Spleen (tissue), 13 donors: ENCODE results near the gene PIK3C2G. TPM values are rescaled to one million over a fixed set of nuclear protein-coding genes. Genes with fewer than 3 reads are reported as not detected.

ENCODE experiments used
- DNase-seq: peaks from one replicate; pipeline ENCODE4 v3.0.0-alpha.2; 2020
- H3K27ac ChIP-seq, 8 donors: fragments of 200-600 bp; sonication (generic) in 7 of 8; 1 replicate in 4 of 8; 2 replicates in 4 of 8; pipeline versions ENCODE4 v1.5.0 to v1.8.0; 2016 to 2021; ENCODE audit warnings: inconsistent platforms in 4 of 8, mild to moderate bottlenecking in 4 of 8, moderate library complexity in 1 of 8
- H3K27me3 ChIP-seq, 7 donors: fragments of 200-600 bp; sonication (generic) in 6 of 7; replicated peaks in 1 of 7; 1 replicate in 4 of 7; 2 replicates in 3 of 7; pipeline versions ENCODE4 v1.5.0 to v1.8.0; 2016 to 2021; ENCODE audit warnings: inconsistent platforms in 3 of 7, mild to moderate bottlenecking in 1 of 7
- H3K36me3 ChIP-seq, 6 donors: fragments of 200-600 bp; sonication (generic) in 5 of 6; 1 replicate in 4 of 6; 2 replicates in 2 of 6; pipeline versions ENCODE4 v1.5.0 to v1.8.0; 2016 to 2021; ENCODE audit warnings: inconsistent platforms in 2 of 6
- H3K4me1 ChIP-seq, 6 donors: fragments of 200-600 bp; sonication (generic) in 5 of 6; 1 replicate in 3 of 6; 2 replicates in 3 of 6; pipeline versions ENCODE4 v1.5.0 to v1.8.0; 2016 to 2021; ENCODE audit warnings: inconsistent platforms in 3 of 6
- H3K4me3 ChIP-seq, 8 donors: fragments of 200-600 bp; sonication (generic) in 7 of 8; 1 replicate in 4 of 8; 2 replicates in 4 of 8; pipeline versions ENCODE4 v1.5.0 to v1.8.0; 2016 to 2021; ENCODE audit warnings: inconsistent platforms in 4 of 8, mild to moderate bottlenecking in 4 of 8, moderate library complexity in 2 of 8
- H3K9me3 ChIP-seq, 8 donors: fragments of 200-600 bp; sonication (generic) in 7 of 8; 1 replicate in 4 of 8; 2 replicates in 4 of 8; pipeline versions ENCODE4 v1.5.0 to v1.8.0; 2016 to 2021; ENCODE audit warnings: inconsistent platforms in 4 of 8
- CTCF ChIP-seq, 11 experiments: fragments of 200-600 bp in 7 of 11; fragments of 450-650 bp in 4 of 11; sonication (generic) in 4 of 11; IDR thresholded peaks in 8 of 11; conservative IDR thresholded peaks in 3 of 11; 1 replicate in 7 of 11; 2 replicates in 4 of 11; pipeline versions ENCODE4 v1.4.0 to v1.8.0; 2016 to 2021; ENCODE audit warnings: antibody characterized with exemption in 11 of 11, inconsistent platforms in 4 of 11, mild to moderate bottlenecking in 1 of 11
- POLR2A ChIP-seq, 3 donors: fragments of 450-650 bp; IDR thresholded peaks; one replicate each; pipeline ENCODE4 v1.5.1; 2017; ENCODE audit warnings: antibody characterized with exemption in 3 of 3, mild to moderate bottlenecking in 1 of 3
- POLR2AphosphoS5 ChIP-seq, 3 donors: sonication (generic); formaldehyde crosslinking; IDR thresholded peaks; one replicate each; pipeline ENCODE4 v1.5.1; 2017; ENCODE audit warnings: antibody characterized with exemption in 3 of 3
- WGBS, 5 donors: extraction: QIAGEN DNeasy Blood & Tissue Kit in 3 of 5; methylation state at CpG; one replicate each; pipeline versions ENCODE4 v1.1.5 to v1.1.7; 2013 to 2018; 5-methylcytosine and 5-hydroxymethylcytosine counted together
- intact Hi-C: fragments of 100-400 bp; cut with DNase I; formaldehyde crosslinking; loops from one replicate; pipeline ENCODE4 v1.15.0; 2023; ENCODE audit warnings: low total_unique reads
- long read RNA-seq, 2 donors: transcript quantifications; one replicate each; lab custom pipeline, GENCODE V29; 2026
- polyA plus RNA-seq, 3 donors: library from polyadenylated mRNA; stranded (reverse); fragments of 200-250 nt; gene quantifications; one replicate each; pipeline ENCODE4 v1.2.1, GENCODE V29; 2013
- total RNA-seq, 7 donors: library from RNA; depleted of rRNA in 3 of 7; stranded (reverse); fragments of >200 nt in 3 of 7; fragmentation: NEBNext Ultra II Directional in 4 of 7; extraction: Animal tissue kit (Norgen Biotek cat#: 25700) in 4 of 7; gene quantifications; one replicate each; pipeline versions ENCODE4 v1.1.0 to v1.2.1, GENCODE V29; 2016 to 2021
- donor health status: healthy with polysubstance abuse.
- donor health status: DM: no; HTN: no; CAD: no; lungs with moderate emphysema.
- donor health status: DM: no; HTN: no; CAD: no.
- donor health status: Bipolar disorder and iron deficiency.
- donor health status: healthy.
- donor health status: DM: no; HTN: no; CAD: no.
- donor health status: DM: yes; HTN: yes; CAD: no.

PIK3C2G gene, protein sequence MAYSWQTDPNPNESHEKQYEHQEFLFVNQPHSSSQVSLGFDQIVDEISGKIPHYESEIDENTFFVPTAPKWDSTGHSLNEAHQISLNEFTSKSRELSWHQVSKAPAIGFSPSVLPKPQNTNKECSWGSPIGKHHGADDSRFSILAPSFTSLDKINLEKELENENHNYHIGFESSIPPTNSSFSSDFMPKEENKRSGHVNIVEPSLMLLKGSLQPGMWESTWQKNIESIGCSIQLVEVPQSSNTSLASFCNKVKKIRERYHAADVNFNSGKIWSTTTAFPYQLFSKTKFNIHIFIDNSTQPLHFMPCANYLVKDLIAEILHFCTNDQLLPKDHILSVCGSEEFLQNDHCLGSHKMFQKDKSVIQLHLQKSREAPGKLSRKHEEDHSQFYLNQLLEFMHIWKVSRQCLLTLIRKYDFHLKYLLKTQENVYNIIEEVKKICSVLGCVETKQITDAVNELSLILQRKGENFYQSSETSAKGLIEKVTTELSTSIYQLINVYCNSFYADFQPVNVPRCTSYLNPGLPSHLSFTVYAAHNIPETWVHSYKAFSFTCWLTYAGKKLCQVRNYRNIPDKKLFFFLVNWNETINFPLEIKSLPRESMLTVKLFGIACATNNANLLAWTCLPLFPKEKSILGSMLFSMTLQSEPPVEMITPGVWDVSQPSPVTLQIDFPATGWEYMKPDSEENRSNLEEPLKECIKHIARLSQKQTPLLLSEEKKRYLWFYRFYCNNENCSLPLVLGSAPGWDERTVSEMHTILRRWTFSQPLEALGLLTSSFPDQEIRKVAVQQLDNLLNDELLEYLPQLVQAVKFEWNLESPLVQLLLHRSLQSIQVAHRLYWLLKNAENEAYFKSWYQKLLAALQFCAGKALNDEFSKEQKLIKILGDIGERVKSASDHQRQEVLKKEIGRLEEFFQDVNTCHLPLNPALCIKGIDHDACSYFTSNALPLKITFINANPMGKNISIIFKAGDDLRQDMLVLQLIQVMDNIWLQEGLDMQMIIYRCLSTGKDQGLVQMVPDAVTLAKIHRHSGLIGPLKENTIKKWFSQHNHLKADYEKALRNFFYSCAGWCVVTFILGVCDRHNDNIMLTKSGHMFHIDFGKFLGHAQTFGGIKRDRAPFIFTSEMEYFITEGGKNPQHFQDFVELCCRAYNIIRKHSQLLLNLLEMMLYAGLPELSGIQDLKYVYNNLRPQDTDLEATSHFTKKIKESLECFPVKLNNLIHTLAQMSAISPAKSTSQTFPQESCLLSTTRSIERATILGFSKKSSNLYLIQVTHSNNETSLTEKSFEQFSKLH (N-terminal part only)
- total RNA-seq (not detected), polyA plus RNA-seq (not detected)
- long read RNA-seq, donor 1 = 0 reads
- long read RNA-seq, donor 2 = 0 reads

DNA sequence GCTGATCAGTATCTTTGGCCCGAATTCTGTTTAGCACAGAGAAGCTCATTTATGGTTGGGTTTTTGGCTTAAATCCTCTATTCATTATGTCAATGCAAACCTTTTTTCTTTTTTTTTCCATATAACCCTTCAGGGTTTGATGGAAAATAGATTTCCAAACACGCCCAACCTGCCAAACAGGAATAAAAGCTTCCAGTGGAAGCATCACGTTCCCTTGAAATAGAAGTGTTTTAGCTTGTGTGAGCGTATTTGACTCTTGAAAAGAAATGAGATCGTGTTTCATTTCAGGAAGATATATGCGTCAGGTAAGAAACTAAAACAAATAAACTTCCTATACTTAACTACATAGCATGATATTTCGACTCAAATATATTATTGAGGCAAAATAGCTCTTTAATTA, at the start of gene PIK3C2G:
Gene PIK3C2G, plus strand, starts transcription at position 246 of the 400 bp plus-strand sequence. CDS start 20,564 bp downstream, outside the sequence.
- Histone ChIP-seq H3K27me3 (no peaks in the 10 kb centered on the region), H3K27ac (no peak within 1 kb of the TSS)

DNA sequence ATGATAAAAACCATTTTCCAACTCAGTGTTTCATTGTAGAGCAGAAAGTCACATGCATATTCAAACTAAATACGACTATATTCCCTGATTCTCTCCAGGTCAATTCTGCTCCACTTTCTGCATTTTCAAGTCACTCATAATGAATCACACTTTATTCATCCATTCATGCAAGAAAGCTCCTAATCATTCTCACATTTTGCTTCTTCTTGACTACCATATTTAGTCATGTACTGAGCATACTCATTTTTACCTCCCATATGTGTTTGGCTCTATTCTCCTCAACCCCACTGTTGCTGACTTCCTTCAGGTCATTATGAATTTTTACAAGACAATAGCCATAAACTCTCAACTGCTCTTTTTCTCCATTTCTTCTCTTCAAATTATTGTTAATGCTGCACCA, 43.4 kb upstream of the PIK3C2G start:
- intact Hi-C loops = no loop called here
- no peaks in the 10 kb centered on the region for H3K4me1 ChIP-seq
- no peak for DNase-seq
- 84 to 94% (median 85%) methylated on average over 1 of the region's 1 CpG for WGBS, 5 donors
- H3K36me3 ChIP-seq = no peaks in the 10 kb centered on the region
- H3K4me3 ChIP-seq = no peak overlapping the region
- H3K27ac ChIP-seq = no peak overlapping the region
- no peaks in the 10 kb centered on the region for H3K27me3 ChIP-seq
- H3K9me3 ChIP-seq = no peaks in the 10 kb centered on the region
- no peak for TF ChIP-seq POLR2A (IDR thresholded peaks at IDR 0.05)
- TF ChIP-seq POLR2AphosphoS5 (IDR thresholded peaks at IDR 0.05) = no peak
- no peak for TF ChIP-seq CTCF (IDR thresholded peaks at IDR 0.05 in 8 of 11, conservative IDR thresholded peaks at IDR 0.05 in 3 of 11)

More for the DNA sequence above, at the start of gene PIK3C2G:
- no peak within 1 kb of the TSS for H3K4me3 ChIP-seq
- TF ChIP-seq CTCF (IDR thresholded peaks at IDR 0.05 in 8 of 11, conservative IDR thresholded peaks at IDR 0.05 in 3 of 11) = no peak
- no peak for TF ChIP-seq POLR2A (IDR thresholded peaks at IDR 0.05)
- TF ChIP-seq POLR2AphosphoS5 (IDR thresholded peaks at IDR 0.05) = no peak
- intact Hi-C loops = no loop called here
- no peaks in the 10 kb centered on the region for H3K9me3 ChIP-seq
- 81 to 87% (median 84%) methylated on average over 7 of the region's 7 CpGs for WGBS, 5 donors
- no peaks in the 10 kb centered on the region for H3K4me1 ChIP-seq
- H3K36me3 ChIP-seq = no peaks in the 10 kb centered on the region
- DNase-seq = no peak

GRCh38 chr12:18221726-18222125, 39.6 kb upstream of the PIK3C2G start:
- Histone ChIP-seq H3K27me3 (no peaks in the 10 kb centered on the region), H3K4me3 (no peak overlapping the region), H3K36me3 (no peaks in the 10 kb centered on the region), H3K4me1 (no peaks in the 10 kb centered on the region), H3K27ac (no peak overlapping the region), H3K9me3 (no peaks in the 10 kb centered on the region)
- TF ChIP-seq POLR2A (IDR thresholded peaks at IDR 0.05) = no peak
- TF ChIP-seq CTCF (IDR thresholded peaks at IDR 0.05 in 8 of 11, conservative IDR thresholded peaks at IDR 0.05 in 3 of 11) = no peak
- no peak for TF ChIP-seq POLR2AphosphoS5 (IDR thresholded peaks at IDR 0.05)
- WGBS, 5 donors = 32 to 44% (median 37%) methylated on average over 4 of the region's 4 CpGs
- DNase-seq = no peak
- intact Hi-C loops = no loop called here
